Spinal cord (tissue), 10 donors: ENCODE data around the gene SIK1. TPM values are rescaled to one million over a fixed set of nuclear protein-coding genes. Genes with fewer than 3 reads are reported as not detected.
"Not testable (repeated sequence)": the region's sequence is repeated elsewhere in the genome, so short reads cannot be mapped to it uniquely, and the experiment has no call there.

Experiments used
- DNase-seq, 6 donors: peaks; one replicate each; pipeline versions ENCODE4 v3.0.0 to v3.0.0-alpha.2; 2013 to 2015; ENCODE audit warnings: low spot score in 6 of 6, low read depth in 4 of 6
- H3K27ac ChIP-seq: one replicate; pipeline ENCODE4 v1.5.1; 2013; ENCODE audit warnings: low read depth, low read length, control low read depth
- H3K27me3 ChIP-seq: one replicate; pipeline ENCODE4 v1.6.1; 2013; ENCODE audit warnings: low read length; ENCODE audit not compliant: control insufficient read depth, insufficient read depth
- H3K36me3 ChIP-seq: one replicate; pipeline ENCODE4 v1.6.1; 2013; ENCODE audit warnings: low read length; ENCODE audit not compliant: control insufficient read depth, insufficient read depth
- H3K4me1 ChIP-seq: one replicate; pipeline ENCODE4 v1.6.1; 2013; ENCODE audit warnings: low read length; ENCODE audit not compliant: control insufficient read depth, insufficient read depth
- H3K4me3 ChIP-seq: one replicate; pipeline ENCODE4 v1.5.1; 2013; ENCODE audit warnings: low read depth, low read length, control low read depth
- H3K9me3 ChIP-seq: one replicate; pipeline ENCODE4 v1.6.1; 2013; ENCODE audit warnings: low read length; ENCODE audit not compliant: control insufficient read depth, insufficient read depth
- WGBS: methylation state at CpG from one replicate; pipeline ENCODE4 v1.1.5; 2013; ENCODE audit warnings: missing lambda C conversion rate; ENCODE audit not compliant: insufficient coverage; 5-methylcytosine and 5-hydroxymethylcytosine counted together
- polyA plus RNA-seq, 2 donors: library from polyadenylated mRNA; unstranded; fragments of 120-200 nt; gene quantifications; one replicate each; pipeline ENCODE4 v1.2.1, GENCODE V29; 2013; ENCODE audit not compliant: insufficient read length in 2 of 2
- total RNA-seq, 2 donors: library from RNA; depleted of rRNA in 1 of 2; stranded (reverse); fragments of 120-200 nt in 1 of 2; fragments of >200 nt in 1 of 2; gene quantifications; one replicate each; pipeline versions ENCODE4 v1.2.3 to v1.2.4, GENCODE V29; 2013 to 2014
- donor health status: healthy.

SIK1 gene
- total and polyA plus RNA-seq, 4 donors = 4.7 to 13.2 (median 6.1) TPM

DNA sequence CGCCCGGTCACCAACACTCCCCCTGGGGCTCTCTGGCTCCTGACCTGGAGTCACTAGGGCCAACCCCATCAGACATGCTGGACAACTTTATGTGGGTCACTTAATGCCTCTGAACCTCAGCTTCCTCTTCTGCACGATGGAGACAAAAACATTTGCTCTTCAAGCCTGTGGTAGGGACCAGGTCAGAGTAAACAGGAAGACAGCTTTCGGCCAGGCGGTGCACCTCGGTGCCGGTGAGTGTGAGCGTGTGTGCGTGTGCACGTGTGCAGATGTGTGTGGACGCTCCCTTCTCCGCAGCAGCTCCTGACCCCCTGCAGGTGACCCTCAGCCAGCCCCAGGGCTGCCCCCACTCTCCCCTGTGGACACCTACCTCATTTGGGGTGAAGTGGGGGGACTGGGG lies 28.4 kb downstream of the SIK1 start:
- not testable (repeated sequence) for H3K27me3 ChIP-seq, H3K4me1 ChIP-seq, H3K36me3 ChIP-seq, H3K9me3 ChIP-seq, H3K4me3 ChIP-seq, DNase-seq, H3K27ac ChIP-seq
- no CpG with 5 or more reads among the region's 12 CpGs for WGBS

DNA sequence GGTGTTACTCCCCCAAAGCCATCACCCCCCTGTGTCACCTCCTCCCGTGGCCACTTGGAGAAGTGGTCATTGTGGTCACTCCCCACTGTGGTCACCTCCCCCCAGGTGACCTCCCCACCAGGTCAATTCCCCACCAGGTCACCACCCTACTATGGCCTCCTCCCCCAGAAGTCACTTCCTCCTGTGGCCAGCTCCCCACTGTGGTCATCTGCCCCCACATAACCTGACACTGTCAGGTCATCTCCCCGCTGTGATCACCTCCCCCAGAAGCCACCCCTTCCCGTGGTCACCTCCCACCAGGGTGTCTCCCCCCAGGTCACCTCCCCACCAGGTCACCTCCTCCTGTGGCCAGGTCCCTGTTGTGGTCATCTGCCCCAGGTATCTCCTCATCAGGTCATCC lies 28.9 kb downstream of the SIK1 start:
- not testable (repeated sequence) for H3K4me3 ChIP-seq, H3K36me3 ChIP-seq, H3K9me3 ChIP-seq, H3K4me1 ChIP-seq, H3K27ac ChIP-seq, DNase-seq, H3K27me3 ChIP-seq
- no CpG with 5 or more reads among the region's 3 CpGs for WGBS

DNA sequence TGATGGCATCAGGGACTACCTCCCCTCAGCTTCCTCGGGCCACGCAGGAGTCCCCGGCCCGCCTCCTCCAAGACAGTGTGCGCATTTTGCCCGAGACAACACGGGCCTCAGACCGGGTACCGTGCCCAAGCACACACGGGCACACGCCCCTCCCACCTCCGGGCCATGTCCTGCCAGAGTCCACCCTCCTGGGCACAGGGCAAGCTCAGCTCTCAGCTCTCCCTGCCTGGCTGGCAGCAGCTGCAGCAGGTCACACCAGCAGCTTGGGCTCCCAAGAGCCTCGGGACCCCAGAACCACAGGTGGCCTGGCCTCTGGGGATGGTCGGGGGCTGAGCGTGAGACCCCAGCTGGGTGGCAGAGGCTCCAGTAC lies 29.5 kb downstream of the SIK1 start:
- not testable (repeated sequence) for H3K4me3 ChIP-seq, H3K27ac ChIP-seq, H3K4me1 ChIP-seq, H3K27me3 ChIP-seq, H3K9me3 ChIP-seq, H3K36me3 ChIP-seq, DNase-seq
- no CpG with 5 or more reads among the region's 15 CpGs for WGBS

DNA sequence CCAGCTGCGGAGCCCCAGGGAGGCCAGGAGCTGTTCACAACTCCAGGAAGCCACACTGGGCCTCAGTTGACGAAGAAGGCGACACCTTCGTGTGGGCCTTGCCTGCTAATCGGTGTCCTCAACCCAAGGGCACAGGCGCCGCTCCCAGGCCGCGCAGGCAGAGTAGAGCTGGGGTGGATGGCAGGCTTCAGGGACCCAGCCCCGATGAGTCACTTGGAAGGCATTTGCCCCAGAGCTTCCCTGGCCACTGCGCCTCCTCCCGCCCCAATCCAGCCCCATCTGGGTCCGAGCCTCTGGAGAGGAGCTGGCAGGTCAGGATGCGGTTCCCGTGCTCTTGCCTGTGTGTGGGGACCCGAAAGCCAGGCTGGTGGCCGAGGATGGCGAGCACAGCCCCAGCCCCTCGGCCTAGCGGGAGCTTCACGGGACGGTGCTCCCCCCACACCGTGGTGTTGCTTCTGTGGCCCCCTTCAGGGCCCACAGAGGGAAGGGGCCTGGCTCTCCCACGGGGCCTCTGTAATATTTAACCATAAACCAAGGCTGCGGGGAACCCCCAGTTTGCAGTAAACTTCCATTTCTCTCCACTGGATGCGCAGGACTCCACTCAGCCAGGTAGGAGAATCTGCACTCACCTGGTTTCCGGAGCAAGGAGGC lies 30.0 kb downstream of the SIK1 start:
- WGBS = no CpG with 5 or more reads among the region's 27 CpGs

DNA sequence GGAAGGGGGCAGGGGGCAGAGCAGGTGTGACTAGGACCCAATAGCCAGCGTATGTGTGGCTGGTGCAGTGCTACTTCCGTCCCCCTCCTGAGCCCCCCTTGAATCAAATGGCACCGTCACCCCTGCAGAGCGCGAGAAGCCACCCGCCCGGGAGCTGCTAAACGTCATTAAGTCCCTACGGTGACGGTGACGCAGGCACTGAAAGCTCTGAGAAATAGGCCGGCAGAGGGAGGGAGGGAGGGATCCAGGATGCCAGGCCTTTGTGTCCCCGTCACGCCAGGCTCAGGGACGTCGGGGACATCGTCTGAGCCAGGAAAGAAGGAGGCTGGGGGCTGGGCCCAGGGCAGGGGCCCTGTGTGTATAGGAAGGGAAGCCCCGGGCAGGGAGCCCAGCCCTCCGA lies 43.6 kb downstream of the SIK1 start:
- no CpG with 5 or more reads among the region's 19 CpGs for WGBS
- not testable (repeated sequence) for H3K27ac ChIP-seq, H3K4me1 ChIP-seq, H3K36me3 ChIP-seq, DNase-seq, H3K27me3 ChIP-seq, H3K9me3 ChIP-seq, H3K4me3 ChIP-seq

More for the DNA sequence above, 30.0 kb downstream of the SIK1 start:
- H3K27ac ChIP-seq, H3K36me3 ChIP-seq, DNase-seq, H3K9me3 ChIP-seq, H3K27me3 ChIP-seq, H3K4me1 ChIP-seq, H3K4me3 ChIP-seq: not testable (repeated sequence)

DNA sequence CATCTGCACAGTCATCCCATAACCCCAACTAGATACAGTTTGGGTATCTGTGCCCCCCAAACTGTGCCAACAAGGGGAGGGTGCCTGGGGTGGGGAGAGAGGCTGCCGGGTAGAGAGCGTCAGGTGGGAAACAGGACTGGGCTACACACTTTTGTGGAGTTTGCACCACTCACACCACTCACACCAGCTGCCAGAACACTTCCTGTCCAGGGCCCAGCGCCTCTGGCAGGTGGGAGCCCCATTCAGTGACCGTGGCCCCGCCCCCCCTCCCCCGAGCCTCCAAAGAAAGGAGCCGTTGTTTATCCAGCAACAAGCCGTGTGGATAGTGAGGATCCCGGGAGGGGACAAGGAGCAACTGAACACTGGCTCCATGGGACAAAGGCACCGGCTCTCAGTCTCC lies 44.0 kb downstream of the SIK1 start:
- not testable (repeated sequence) for H3K27me3 ChIP-seq, H3K4me1 ChIP-seq, H3K9me3 ChIP-seq, DNase-seq, H3K36me3 ChIP-seq, H3K4me3 ChIP-seq, H3K27ac ChIP-seq
- WGBS = no CpG with 5 or more reads among the region's 10 CpGs

DNA sequence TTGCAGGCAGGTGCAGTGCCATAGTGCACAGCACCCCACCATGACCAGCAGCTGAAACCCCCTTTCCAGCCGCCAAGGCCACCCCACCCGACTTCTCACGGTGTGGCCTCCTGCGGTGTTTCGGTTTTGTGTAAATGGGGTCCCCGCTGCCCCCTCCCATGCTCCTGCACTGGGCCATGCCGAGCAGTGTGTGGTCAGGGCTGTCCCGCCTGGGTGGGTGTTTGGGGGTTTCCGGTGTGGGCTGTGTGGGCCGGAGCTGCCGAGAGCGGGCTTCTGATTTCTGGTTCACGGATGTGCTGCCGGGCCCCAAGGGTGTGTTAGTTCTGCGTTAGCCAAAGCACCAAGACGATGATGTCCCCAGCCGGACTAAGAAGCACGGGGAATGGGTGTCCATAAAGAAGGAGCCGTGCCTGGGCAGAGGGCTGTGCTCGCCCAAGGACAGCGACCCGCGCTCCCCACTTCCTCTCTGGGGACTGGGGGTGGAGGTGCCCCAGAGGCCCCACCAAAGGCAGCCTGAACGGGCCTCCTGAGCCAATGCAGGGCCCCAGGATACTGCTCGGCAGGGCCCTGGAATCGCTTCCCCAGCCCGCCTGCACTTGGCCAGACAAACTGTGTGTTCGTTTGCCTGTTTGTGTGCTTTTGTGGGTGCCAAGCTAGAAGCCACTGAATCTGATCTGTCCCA lies 45.9 kb downstream of the SIK1 start:
- H3K4me3 ChIP-seq, H3K27me3 ChIP-seq, H3K4me1 ChIP-seq, H3K36me3 ChIP-seq, DNase-seq, H3K9me3 ChIP-seq, H3K27ac ChIP-seq: not testable (repeated sequence)
- no CpG with 5 or more reads among the region's 28 CpGs for WGBS

DNA sequence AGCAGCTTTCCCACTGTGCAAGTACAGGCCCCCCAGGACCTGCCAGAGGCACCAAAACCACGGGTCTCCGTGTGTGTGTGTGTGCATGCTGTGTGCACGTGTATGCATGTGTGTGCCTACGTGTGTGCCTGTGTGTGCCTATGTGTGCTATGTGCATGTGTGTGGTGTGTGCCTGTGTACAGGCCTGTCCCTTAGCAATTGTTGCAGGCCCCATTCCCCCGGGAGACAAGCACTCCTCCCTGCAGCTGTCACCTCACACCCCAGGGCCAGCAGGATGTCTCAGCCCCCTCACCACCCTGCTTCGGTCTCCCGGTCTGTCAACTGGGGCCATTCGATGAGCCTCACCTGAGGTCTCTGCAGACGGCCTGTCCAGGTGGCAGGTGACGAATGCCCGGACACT lies 46.6 kb downstream of the SIK1 start:
- H3K9me3 ChIP-seq, H3K36me3 ChIP-seq: not testable (repeated sequence)
- WGBS = no CpG with 5 or more reads among the region's 11 CpGs

DNA sequence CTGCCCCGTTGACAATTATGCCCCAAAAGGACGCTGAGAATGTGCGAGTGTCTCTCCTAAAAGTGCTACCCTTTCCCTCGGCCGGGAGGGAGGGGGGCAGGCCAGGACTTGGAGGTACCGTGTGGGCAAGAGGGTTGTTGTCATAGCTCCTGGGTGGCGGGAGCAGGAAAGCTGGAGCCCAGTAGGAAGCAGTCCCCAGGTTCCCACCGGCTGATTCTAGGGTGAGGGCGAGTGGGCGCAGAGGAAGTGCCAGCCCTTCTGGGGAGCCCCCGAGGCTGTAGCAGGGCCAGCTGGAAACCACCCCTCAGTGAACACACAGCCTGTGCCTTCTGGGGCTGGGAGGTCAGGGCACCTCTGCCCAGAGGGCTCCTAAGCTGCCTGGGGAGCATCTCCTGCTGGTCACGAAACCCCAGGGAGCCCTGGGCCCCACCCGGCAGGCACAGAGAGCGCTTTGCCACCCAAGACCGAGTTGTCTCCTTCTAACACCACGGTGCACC lies 47.3 kb downstream of the SIK1 start:
- H3K4me1 ChIP-seq, H3K36me3 ChIP-seq: not testable (repeated sequence)

More for the DNA sequence above, 46.6 kb downstream of the SIK1 start:
- not testable (repeated sequence) for H3K4me3 ChIP-seq, H3K4me1 ChIP-seq, DNase-seq, H3K27ac ChIP-seq, H3K27me3 ChIP-seq

DNA sequence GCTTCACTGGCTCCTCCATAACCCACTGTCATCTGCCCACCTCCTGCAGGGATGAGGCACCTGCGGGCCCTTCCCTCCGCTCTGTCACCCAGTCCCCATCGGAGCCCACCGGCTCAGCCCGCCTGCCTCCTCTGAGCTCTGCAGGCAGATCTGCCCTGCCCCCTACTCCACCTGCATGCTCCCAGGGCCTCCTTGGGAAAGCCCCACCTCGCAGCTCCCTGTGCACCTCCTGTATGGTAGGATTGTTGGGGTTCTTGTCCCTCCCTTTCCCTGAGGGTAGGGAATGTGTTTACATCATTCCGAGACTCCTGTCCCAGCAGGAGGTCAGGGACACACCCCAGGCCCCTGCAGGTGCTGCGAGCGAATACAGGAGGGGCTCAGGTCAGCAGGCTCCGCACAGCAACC lies 50.5 kb downstream of the SIK1 start:
- no peak for DNase-seq
- no peaks in the 10 kb centered on the region for H3K36me3 ChIP-seq
- no peaks in the 10 kb centered on the region for H3K27me3 ChIP-seq
- no peaks in the 10 kb centered on the region for H3K4me1 ChIP-seq
- H3K4me3 ChIP-seq = no peak overlapping the region
- H3K27ac ChIP-seq = no peak overlapping the region
- H3K9me3 ChIP-seq = no peaks in the 10 kb centered on the region
- WGBS = 93% methylated on average over 7 of the region's 10 CpGs

More for the DNA sequence above, 47.3 kb downstream of the SIK1 start:
- no CpG with 5 or more reads among the region's 16 CpGs for WGBS
- not testable (repeated sequence) for H3K27me3 ChIP-seq, DNase-seq, H3K27ac ChIP-seq, H3K4me3 ChIP-seq, H3K9me3 ChIP-seq
